Skeletal muscle satellite cell (primary cell): Measurements from ENCODE around the gene CTNNA2.
"Not testable (repeated sequence)": the region's sequence is repeated elsewhere in the genome, so short reads cannot be mapped to it uniquely, and the experiment has no call there.

Experiments used
- H3K27me3 ChIP-seq: 2 replicates; pipeline ENCODE4 v1.7.0; 2013; ENCODE audit warnings: low read length; ENCODE audit not compliant: control insufficient read depth, insufficient read depth
- H3K36me3 ChIP-seq: 2 replicates; pipeline ENCODE4 v1.7.0; 2013; ENCODE audit warnings: mild to moderate bottlenecking, control low read depth, low read length; ENCODE audit not compliant: insufficient read depth
- H3K4me1 ChIP-seq: 2 replicates; pipeline ENCODE4 v1.7.0; 2013; ENCODE audit warnings: low read length; ENCODE audit not compliant: control insufficient read depth, insufficient read depth
- H3K4me2 ChIP-seq: 2 replicates; pipeline ENCODE4 v1.7.0; 2013; ENCODE audit warnings: mild to moderate bottlenecking, low read length
- H3K4me3 ChIP-seq: 2 replicates; pipeline ENCODE4 v1.7.0; 2013; ENCODE audit warnings: low read length
- H3K9ac ChIP-seq: 2 replicates; pipeline ENCODE4 v1.7.0; 2013; ENCODE audit warnings: mild to moderate bottlenecking, low read depth, low read length, moderate library complexity
- H3K9me3 ChIP-seq: replicated peaks from 2 replicates; pipeline ENCODE4 v1.7.0; 2013; ENCODE audit warnings: mild to moderate bottlenecking, control low read depth, low read length

The CTNNA2 gene

GRCh38 chr2:80071941-80072340 is 559.1 kb downstream of the CTNNA2 start:
- Histone ChIP-seq H3K4me2 (no peak overlapping the region), H3K9ac (no peak overlapping the region), H3K36me3 (no peaks in the 10 kb centered on the region), H3K4me1 (no peaks in the 10 kb centered on the region), H3K9me3 (no peaks in the 10 kb centered on the region), H3K27me3 (no peaks in the 10 kb centered on the region), H3K4me3 (no peak overlapping the region)

DNA sequence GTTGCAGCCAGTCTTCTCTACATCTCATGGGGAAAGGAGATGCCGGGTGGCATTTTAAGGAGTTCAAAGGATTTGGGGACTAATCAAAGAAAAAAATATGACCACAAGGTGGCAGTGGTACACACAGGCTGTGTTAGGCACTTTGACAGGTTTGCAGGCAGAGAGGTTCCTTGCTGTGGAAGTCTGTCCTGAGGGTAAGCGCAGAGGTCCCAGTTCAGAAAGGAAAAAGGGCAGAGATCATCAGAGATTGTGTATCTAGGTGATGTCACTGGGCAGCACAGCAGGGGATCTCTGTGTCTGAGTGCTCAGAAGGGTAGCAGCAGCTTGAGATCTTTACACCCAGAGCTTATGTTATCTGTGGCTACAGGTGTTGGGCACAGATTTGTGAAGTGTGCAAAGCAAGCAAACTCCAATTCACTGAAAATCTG is 560.3 kb downstream of the CTNNA2 start:
- Histone ChIP-seq H3K4me3 (no peak overlapping the region), H3K27me3 (no peaks in the 10 kb centered on the region), H3K9ac (no peak overlapping the region), H3K4me1 (no peaks in the 10 kb centered on the region), H3K4me2 (no peak overlapping the region), H3K9me3 (no peaks in the 10 kb centered on the region), H3K36me3 (no peaks in the 10 kb centered on the region)

DNA sequence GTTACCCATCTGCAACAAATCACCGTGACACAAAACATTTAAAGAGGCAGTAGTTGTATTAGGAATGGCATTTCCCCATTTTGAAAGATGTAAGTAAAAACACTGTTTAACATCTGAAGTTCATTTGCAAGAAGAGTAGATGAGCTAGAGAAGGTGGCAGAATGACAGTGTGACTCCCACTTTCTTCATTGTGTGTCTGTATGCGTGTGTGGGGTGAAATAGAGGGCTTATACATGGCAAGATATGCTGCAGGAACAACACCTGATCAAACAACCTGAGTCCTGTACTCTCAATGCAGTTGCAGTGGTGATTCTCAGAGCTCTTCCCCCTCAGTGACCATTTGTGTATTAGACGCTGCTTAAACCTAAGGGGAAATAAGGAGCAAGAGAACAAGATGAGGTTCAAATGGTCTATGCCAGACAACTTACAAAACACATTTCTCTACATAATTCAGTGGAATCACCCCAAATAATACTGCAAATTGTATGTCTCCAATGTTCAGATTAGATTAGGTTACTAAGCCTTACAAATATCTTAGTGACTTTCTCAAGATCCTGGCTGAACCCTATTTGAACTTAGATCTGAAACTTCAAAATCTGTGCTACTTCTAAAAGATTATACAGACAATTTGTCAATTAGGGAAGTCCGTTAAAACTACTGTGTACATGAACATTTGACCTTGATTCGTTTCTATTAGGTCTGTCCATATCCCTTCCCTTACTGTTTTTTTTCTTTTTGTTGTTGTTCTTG is 561.6 kb downstream of the CTNNA2 start:
- no peaks in the 10 kb centered on the region for H3K27me3 ChIP-seq
- no peaks in the 10 kb centered on the region for H3K9me3 ChIP-seq
- H3K9ac ChIP-seq = no peak overlapping the region
- H3K36me3 ChIP-seq = no peaks in the 10 kb centered on the region
- no peaks in the 10 kb centered on the region for H3K4me1 ChIP-seq
- H3K4me2 ChIP-seq = no peak overlapping the region
- H3K4me3 ChIP-seq = no peak overlapping the region

GRCh38 chr2:80075719-80076118 is 562.9 kb downstream of the CTNNA2 start:
- Histone ChIP-seq H3K4me2 (no peak overlapping the region), H3K9me3 (no peaks in the 10 kb centered on the region), H3K9ac (no peak overlapping the region), H3K4me3 (no peak overlapping the region), H3K36me3 (no peaks in the 10 kb centered on the region), H3K27me3 (no peaks in the 10 kb centered on the region), H3K4me1 (no peaks in the 10 kb centered on the region)

- H3K4me2 ChIP-seq = no peak overlapping the region
- H3K9me3 ChIP-seq = no peaks in the 10 kb centered on the region
- H3K36me3 ChIP-seq = no peaks in the 10 kb centered on the region
- H3K4me1 ChIP-seq = no peaks in the 10 kb centered on the region
- H3K27me3 ChIP-seq = no peaks in the 10 kb centered on the region
- no peak overlapping the region for H3K4me3 ChIP-seq
- no peak overlapping the region for H3K9ac ChIP-seq
Observed at GRCh38 chr2:80078290-80079036, 565.6 kb downstream of the CTNNA2 start.

DNA sequence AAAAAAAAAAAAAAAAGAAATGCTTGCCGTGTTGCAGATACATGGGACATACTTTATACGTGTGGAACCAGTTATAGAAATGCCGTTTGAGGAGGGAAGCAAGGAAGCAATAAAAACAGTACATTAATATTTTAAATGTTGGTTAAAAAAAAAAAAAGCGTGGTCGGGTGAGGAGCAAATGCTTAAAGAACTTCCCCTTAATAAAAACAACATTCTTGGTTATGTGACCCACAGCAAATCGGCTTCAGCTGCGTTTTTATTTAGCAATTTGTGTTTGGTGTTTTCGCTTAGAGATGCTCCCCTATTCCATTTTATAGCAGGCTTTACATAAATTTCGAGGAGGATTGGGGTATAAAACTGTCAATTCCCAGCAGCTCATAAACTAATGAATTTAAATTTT is 568.1 kb downstream of the CTNNA2 start:
- Histone ChIP-seq H3K9me3 (no peaks in the 10 kb centered on the region), H3K9ac (no peak overlapping the region), H3K4me3 (no peak overlapping the region), H3K4me1 (no peaks in the 10 kb centered on the region), H3K4me2 (no peak overlapping the region), H3K27me3 (no peaks in the 10 kb centered on the region), H3K36me3 (no peaks in the 10 kb centered on the region)

DNA sequence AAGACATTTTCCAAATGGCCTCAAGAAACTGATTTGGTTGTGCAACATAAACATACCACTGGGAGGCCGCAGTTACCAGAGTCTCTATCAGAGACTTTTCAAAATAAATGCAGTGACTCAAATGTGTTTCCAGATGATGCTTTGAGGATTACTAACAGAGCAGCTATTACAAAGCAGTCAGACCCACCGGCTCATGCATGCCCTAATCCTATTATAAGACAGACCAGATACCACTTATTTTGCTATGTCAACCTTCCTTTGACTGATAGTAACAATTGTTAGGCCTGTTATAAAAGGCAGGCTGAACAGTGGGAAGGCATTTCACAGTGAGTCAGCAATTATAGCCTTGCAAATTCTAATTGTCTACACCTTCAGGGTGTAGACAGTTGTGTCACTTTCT is 574.0 kb downstream of the CTNNA2 start:
- H3K4me2 ChIP-seq = no peak overlapping the region
- no peaks in the 10 kb centered on the region for H3K4me1 ChIP-seq
- no peaks in the 10 kb centered on the region for H3K27me3 ChIP-seq
- no peak overlapping the region for H3K4me3 ChIP-seq
- H3K9ac ChIP-seq = no peak overlapping the region
- no peaks in the 10 kb centered on the region for H3K9me3 ChIP-seq
- no peaks in the 10 kb centered on the region for H3K36me3 ChIP-seq

- Histone ChIP-seq H3K9ac (no peak overlapping the region), H3K4me2 (no peak overlapping the region), H3K4me1 (no peaks in the 10 kb centered on the region), H3K27me3 (no peaks in the 10 kb centered on the region), H3K4me3 (no peak overlapping the region), H3K36me3 (no peaks in the 10 kb centered on the region), H3K9me3 (no peaks in the 10 kb centered on the region)
Observed at GRCh38 chr2:80091237-80091636, 578.4 kb downstream of the CTNNA2 start.

GRCh38 chr2:80092474-80092873 is 579.6 kb downstream of the CTNNA2 start:
- H3K4me2 ChIP-seq = no peak overlapping the region

GRCh38 chr2:80098503-80098902 is 585.7 kb downstream of the CTNNA2 start:
- H3K4me1 ChIP-seq, H3K4me3 ChIP-seq, H3K4me2 ChIP-seq, H3K9me3 ChIP-seq, H3K36me3 ChIP-seq, H3K27me3 ChIP-seq, H3K9ac ChIP-seq: not testable (repeated sequence)

More at GRCh38 chr2:80092474-80092873, 579.6 kb downstream of the CTNNA2 start:
- no peak overlapping the region for H3K9ac ChIP-seq
- no peaks in the 10 kb centered on the region for H3K4me1 ChIP-seq
- H3K4me3 ChIP-seq = no peak overlapping the region
- no peaks in the 10 kb centered on the region for H3K36me3 ChIP-seq
- no peaks in the 10 kb centered on the region for H3K27me3 ChIP-seq
- H3K9me3 ChIP-seq = no peaks in the 10 kb centered on the region

GRCh38 chr2:80102026-80102425 is 589.2 kb downstream of the CTNNA2 start:
- no peaks in the 10 kb centered on the region for H3K36me3 ChIP-seq
- H3K4me1 ChIP-seq = no peaks in the 10 kb centered on the region
- H3K9me3 ChIP-seq = no peaks in the 10 kb centered on the region

More at GRCh38 chr2:80102026-80102425, 589.2 kb downstream of the CTNNA2 start:
- no peak overlapping the region for H3K9ac ChIP-seq
- no peak overlapping the region for H3K4me3 ChIP-seq
- H3K4me2 ChIP-seq = no peak overlapping the region
- H3K27me3 ChIP-seq = no peaks in the 10 kb centered on the region
